Skin of body (tissue), 2 donors: Measurements from ENCODE around the gene SANBR. TPM values are rescaled to one million over a fixed set of nuclear protein-coding genes. Genes with fewer than 3 reads are reported as not detected.
"Not testable (repeated sequence)": the region's sequence is repeated elsewhere in the genome, so short reads cannot be mapped to it uniquely, and the experiment has no call there.

Source experiments
- DNase-seq: peaks from one replicate; lab custom pipeline; 2025; lab: John Stamatoyannopoulos, UW
- total RNA-seq: library from RNA; depleted of rRNA; stranded (reverse); fragments of >200 nt; gene quantifications from one replicate; pipeline ENCODE4 v1.2.3, GENCODE V29; 2014

The SANBR gene
- total RNA-seq, result 15.6 TPM

- DNase-seq, result peak; percentile 77
Measured at GRCh38 chr2:61065714-61066709, at the start of gene SANBR. TSS of gene SANBR (plus strand) at chr2:61065871. CDS start at chr2:61070351, 4,480 bp downstream.

- DNase-seq, result no peak
Measured at GRCh38 chr2:61015976-61016375, 49.7 kb upstream of the SANBR start.

GRCh38 chr2:61016392-61017002, 49.2 kb upstream of the SANBR start:
- no peak for DNase-seq

- peak; percentile 90 for DNase-seq
Measured at GRCh38 chr2:61017003-61017555, 48.6 kb upstream of the SANBR start.

- no peak for DNase-seq
Measured at GRCh38 chr2:61017556-61018317, 47.9 kb upstream of the SANBR start, which contains the start of the genes PEX13 and PUS10. TSS of gene PEX13 (plus strand) at chr2:61017720. CDS start at chr2:61017760, 40 bp downstream. TSS of gene PUS10 (minus strand) at chr2:61018255. CDS start at chr2:61011890, 6,365 bp downstream.

- no peak for DNase-seq
Measured at GRCh38 chr2:61018318-61018755, 47.3 kb upstream of the SANBR start.

GRCh38 chr2:61018798-61019197, 46.9 kb upstream of the SANBR start:
- DNase-seq, result no peak

GRCh38 chr2:61021228-61021660, 44.4 kb upstream of the SANBR start:
- no peak for DNase-seq

- DNase-seq, result no peak
Measured at GRCh38 chr2:61023670-61024069, 42.0 kb upstream of the SANBR start.

GRCh38 chr2:61029533-61029932, 36.1 kb upstream of the SANBR start:
- DNase-seq, result no peak

GRCh38 chr2:61034592-61034991, 31.1 kb upstream of the SANBR start:
- not testable (repeated sequence) for DNase-seq

GRCh38 chr2:61036643-61037042, 29.0 kb upstream of the SANBR start:
- DNase-seq, result not testable (repeated sequence)

- no peak for DNase-seq
Measured at GRCh38 chr2:61042807-61043206, 22.9 kb upstream of the SANBR start.

GRCh38 chr2:61044636-61045035, 21.0 kb upstream of the SANBR start:
- no peak for DNase-seq

GRCh38 chr2:61045226-61045625, 20.4 kb upstream of the SANBR start:
- DNase-seq, result no peak

- no peak for DNase-seq
Measured at GRCh38 chr2:61045999-61046398, 19.7 kb upstream of the SANBR start.

- DNase-seq, result no peak
Measured at GRCh38 chr2:61055557-61055956, 10.1 kb upstream of the SANBR start.

- DNase-seq, result no peak
Measured at GRCh38 chr2:61057562-61057961, 8.1 kb upstream of the SANBR start.

GRCh38 chr2:61059382-61059781, 6.3 kb upstream of the SANBR start:
- DNase-seq, result no peak

- no peak for DNase-seq
Measured at GRCh38 chr2:61074100-61074499, 8.4 kb downstream of the SANBR start.

GRCh38 chr2:61085883-61086282, 20.2 kb downstream of the SANBR start:
- no peak for DNase-seq
